Muscle of leg (tissue), 11 donors: Measurements from ENCODE around the gene LRRC8C. TPM values are rescaled to one million over a fixed set of nuclear protein-coding genes. Genes with fewer than 3 reads are reported as not detected.
"Not testable (repeated sequence)": the region's sequence is repeated elsewhere in the genome, so short reads cannot be mapped to it uniquely, and the experiment has no call there.

Experiments
- DNase-seq: peaks from one replicate; pipeline ENCODE4 v3.0.0; 2013
- H3K27ac ChIP-seq: one replicate; pipeline ENCODE4 v1.5.1; 2013; ENCODE audit warnings: mild to moderate bottlenecking, low read length, control low read depth
- H3K27me3 ChIP-seq: one replicate; pipeline ENCODE4 v1.6.1; 2013; ENCODE audit warnings: low read length; ENCODE audit not compliant: control insufficient read depth, insufficient read depth
- H3K36me3 ChIP-seq: one replicate; pipeline ENCODE4 v1.6.1; 2013; ENCODE audit warnings: low read length; ENCODE audit not compliant: control insufficient read depth, insufficient read depth
- H3K4me1 ChIP-seq: one replicate; pipeline ENCODE4 v1.6.1; 2013; ENCODE audit warnings: low read length; ENCODE audit not compliant: control insufficient read depth, insufficient read depth
- H3K4me3 ChIP-seq: one replicate; pipeline ENCODE4 v1.5.1; 2013; ENCODE audit warnings: low read length, control low read depth
- H3K9me3 ChIP-seq: replicated peaks from 2 replicates; pipeline ENCODE4 v1.6.1; 2013; ENCODE audit warnings: low read depth, low read length; ENCODE audit not compliant: control insufficient read depth
- WGBS: methylation state at CpG from one replicate; pipeline ENCODE4 v1.1.5; 2013; ENCODE audit warnings: missing lambda C conversion rate; ENCODE audit not compliant: insufficient coverage; 5-methylcytosine and 5-hydroxymethylcytosine counted together
- polyA plus RNA-seq, 8 donors: library from polyadenylated mRNA; unstranded; fragments of 120-200 nt; gene quantifications; one replicate each; pipeline versions ENCODE4 v1.2.1 to v1.2.3, GENCODE V29; 2013; ENCODE audit warnings: inconsistent platforms in 1 of 8, low replicate concordance in 1 of 8; ENCODE audit not compliant: insufficient read length in 8 of 8, insufficient read depth in 1 of 8
- total RNA-seq: library from RNA; stranded (reverse); fragments of 120-200 nt; gene quantifications from one replicate; pipeline ENCODE4 v1.2.4, GENCODE V29; 2013

Gene LRRC8C
- total and polyA plus RNA-seq, 9 donors: 5.3 to 11.2 (median 7.4) TPM

GRCh38 chr1:89699451-89699986 lies 66.6 kb downstream of the LRRC8C start:
- no peak overlapping the region for H3K27ac ChIP-seq
- H3K27me3 ChIP-seq: no peaks in the 10 kb centered on the region
- no peaks in the 10 kb centered on the region for H3K36me3 ChIP-seq
- no peaks in the 10 kb centered on the region for H3K9me3 ChIP-seq
- H3K4me1 ChIP-seq: no peaks in the 10 kb centered on the region
- H3K4me3 ChIP-seq: no peak overlapping the region
- 92% methylated on average over 2 of the region's 4 CpGs for WGBS
- no peak for DNase-seq

DNA sequence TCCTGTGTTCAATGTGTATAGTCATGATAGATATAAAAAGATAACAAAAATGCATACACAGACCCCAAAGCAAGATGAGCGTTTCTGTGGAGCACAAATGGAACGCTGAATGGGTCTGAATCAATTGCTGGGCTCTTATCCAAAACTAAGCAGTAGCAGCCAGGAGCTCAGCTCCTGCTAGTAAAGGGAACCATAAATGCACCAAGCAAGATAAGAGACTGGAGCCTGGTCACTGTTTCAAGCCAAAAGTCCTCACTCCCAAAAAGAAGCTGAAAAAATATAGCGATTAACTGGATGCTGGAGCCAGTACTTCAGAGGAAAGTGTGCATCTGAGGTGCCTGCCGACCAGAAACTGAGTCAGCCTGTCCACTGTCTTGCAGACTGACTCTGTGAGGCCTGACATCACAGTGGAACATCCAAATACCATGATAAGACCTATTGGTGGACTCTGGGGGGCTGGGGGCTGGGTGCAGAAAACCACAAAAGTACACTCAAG lies 68.9 kb downstream of the LRRC8C start:
- 31% methylated on average over 4 of the region's 4 CpGs for WGBS
- DNase-seq: peak; percentile 56

GRCh38 chr1:89702520-89703045 lies 69.7 kb downstream of the LRRC8C start:
- Histone ChIP-seq H3K36me3 (no peaks in the 10 kb centered on the region), H3K27ac (no peak overlapping the region), H3K9me3 (no peaks in the 10 kb centered on the region), H3K27me3 (no peaks in the 10 kb centered on the region), H3K4me3 (no peak overlapping the region), H3K4me1 (no peaks in the 10 kb centered on the region)
- WGBS: no CpG with 5 or more reads among the region's 1 CpG
- DNase-seq: no peak

More for the DNA sequence above, 68.9 kb downstream of the LRRC8C start:
- H3K9me3 ChIP-seq: no peaks in the 10 kb centered on the region
- no peak overlapping the region for H3K27ac ChIP-seq
- H3K36me3 ChIP-seq: no peaks in the 10 kb centered on the region
- H3K4me1 ChIP-seq: no peaks in the 10 kb centered on the region
- H3K4me3 ChIP-seq: no peak overlapping the region
- no peaks in the 10 kb centered on the region for H3K27me3 ChIP-seq

GRCh38 chr1:89703469-89703868 lies 70.5 kb downstream of the LRRC8C start:
- Histone ChIP-seq H3K4me3 (no peak overlapping the region), H3K4me1 (no peaks in the 10 kb centered on the region), H3K9me3 (no peaks in the 10 kb centered on the region), H3K27ac (no peak overlapping the region), H3K36me3 (no peaks in the 10 kb centered on the region), H3K27me3 (no peaks in the 10 kb centered on the region)
- no CpG with 5 or more reads among the region's 1 CpG for WGBS
- DNase-seq: no peak

DNA sequence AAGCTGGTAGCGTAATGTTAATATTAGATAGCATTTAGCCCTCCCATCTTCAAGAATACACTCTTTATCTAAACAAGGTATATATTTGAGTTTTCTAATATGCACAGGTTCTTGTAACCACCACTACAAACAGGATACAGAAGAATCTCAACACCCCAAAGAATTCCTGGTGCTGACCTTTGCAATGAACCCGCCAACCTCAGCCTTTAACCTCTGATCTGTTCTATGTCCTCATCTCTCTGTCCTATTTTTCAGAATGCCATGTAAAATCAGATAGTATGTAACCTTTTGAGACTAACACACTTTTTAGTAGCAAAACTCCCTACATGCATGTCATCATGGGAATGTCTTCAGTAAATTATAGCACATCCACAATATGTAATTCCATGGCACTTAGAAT lies 71.1 kb downstream of the LRRC8C start:
- no CpG with 5 or more reads among the region's 2 CpGs for WGBS
- no peak overlapping the region for H3K27ac ChIP-seq
- no peaks in the 10 kb centered on the region for H3K36me3 ChIP-seq
- no peaks in the 10 kb centered on the region for H3K9me3 ChIP-seq
- no peak for DNase-seq
- no peaks in the 10 kb centered on the region for H3K4me1 ChIP-seq
- H3K4me3 ChIP-seq: no peak overlapping the region
- H3K27me3 ChIP-seq: no peaks in the 10 kb centered on the region

DNA sequence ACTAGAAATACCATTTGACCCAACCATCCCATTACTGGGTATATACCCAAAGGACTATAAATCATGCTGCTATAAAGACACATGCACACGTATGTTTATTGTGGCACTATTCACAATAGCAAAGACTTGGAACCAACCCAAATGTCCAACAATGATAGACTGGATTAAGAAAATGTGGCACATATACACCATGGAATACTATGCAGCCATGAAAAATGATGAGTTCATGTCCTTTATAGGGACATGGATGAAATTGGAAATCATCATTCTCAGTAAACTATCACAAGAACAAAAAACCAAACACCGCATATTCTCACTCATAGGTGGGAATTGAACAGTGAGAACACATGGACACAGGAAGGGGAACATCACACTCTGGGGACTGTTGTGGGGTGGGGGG lies 72.0 kb downstream of the LRRC8C start:
- WGBS: no CpG with 5 or more reads among the region's 2 CpGs
- not testable (repeated sequence) for DNase-seq, H3K4me1 ChIP-seq, H3K4me3 ChIP-seq, H3K27ac ChIP-seq, H3K9me3 ChIP-seq, H3K36me3 ChIP-seq, H3K27me3 ChIP-seq

GRCh38 chr1:89705901-89706699 lies 73.2 kb downstream of the LRRC8C start:
- Histone ChIP-seq H3K9me3 (no peaks in the 10 kb centered on the region), H3K4me3 (no peak overlapping the region), H3K27me3 (no peaks in the 10 kb centered on the region), H3K27ac (no peak overlapping the region), H3K36me3 (no peaks in the 10 kb centered on the region), H3K4me1 (no peaks in the 10 kb centered on the region)
- DNase-seq: no peak
- no CpG with 5 or more reads among the region's 6 CpGs for WGBS

- H3K27ac ChIP-seq: no peak overlapping the region
- H3K4me3 ChIP-seq: no peak overlapping the region
- peak; percentile 63 for DNase-seq
- H3K4me1 ChIP-seq: no peaks in the 10 kb centered on the region
- no peaks in the 10 kb centered on the region for H3K9me3 ChIP-seq
- no peaks in the 10 kb centered on the region for H3K27me3 ChIP-seq
- no peaks in the 10 kb centered on the region for H3K36me3 ChIP-seq
These were observed 73.7 kb downstream of the LRRC8C start for GRCh38 chr1:89706700-89707012.

- no peak overlapping the region for H3K4me3 ChIP-seq
- H3K4me1 ChIP-seq: no peaks in the 10 kb centered on the region
- no peak overlapping the region for H3K27ac ChIP-seq
- WGBS: 78% methylated on average over 4 of the region's 6 CpGs
- no peaks in the 10 kb centered on the region for H3K9me3 ChIP-seq
- peaks cover 10% of the 10 kb centered on the region for H3K36me3 ChIP-seq
- no peaks in the 10 kb centered on the region for H3K27me3 ChIP-seq
- DNase-seq: no peak
These were observed 75.9 kb downstream of the LRRC8C start for GRCh38 chr1:89708751-89709375.

- no peak overlapping the region for H3K27ac ChIP-seq
- WGBS: no CpG with 5 or more reads among the region's 4 CpGs
These were observed 77.7 kb downstream of the LRRC8C start for GRCh38 chr1:89710498-89711139.

More at GRCh38 chr1:89710498-89711139, 77.7 kb downstream of the LRRC8C start:
- Histone ChIP-seq H3K4me1 (no peaks in the 10 kb centered on the region), H3K27me3 (no peaks in the 10 kb centered on the region), H3K36me3 (peaks cover 13% of the 10 kb centered on the region), H3K9me3 (no peaks in the 10 kb centered on the region), H3K4me3 (no peak overlapping the region)
- no peak for DNase-seq
